B cell (primary cell): ENCODE measurements around the gene CDCA8. TPM values are rescaled to one million over a fixed set of nuclear protein-coding genes. Genes with fewer than 3 reads are reported as not detected.

ENCODE experiments used
- ATAC-seq: fragments of 200-7000 bp; cut with Tn5 transposase; one replicate; pipeline ENCODE4 v1.10.0; 2021; ENCODE audit warnings: low read depth, mild to moderate bottlenecking, moderate number of reproducible peaks, moderate library complexity
- CTCF ChIA-PET: fragments of 350-600 bp; sonication (Branson Sonifier 250); formaldehyde crosslinking; loops from one replicate; lab custom pipeline; 2021; ENCODE audit warnings: antibody characterized with exemption, inconsistent platforms; lab: Charles Lee
- POLR2A ChIA-PET: fragments of 350-600 bp; sonication (Branson Sonifier 250); formaldehyde crosslinking; loops from one replicate; lab custom pipeline; 2021; ENCODE audit warnings: antibody characterized with exemption; lab: Charles Lee
- DNase-seq: peaks from one replicate; pipeline ENCODE4 v3.0.0; 2013
- H2AFZ ChIP-seq: 2 replicates; pipeline ENCODE4 v1.6.1; 2012; ENCODE audit warnings: mild to moderate bottlenecking, low read depth, low read length; ENCODE audit not compliant: insufficient read depth, poor library complexity, severe bottlenecking
- H3K27ac ChIP-seq, 2 donors: 1 replicate in 1 of 2; 2 replicates in 1 of 2; pipeline ENCODE4 v1.5.1; 2012 to 2013; ENCODE audit warnings: low read length in 2 of 2, mild to moderate bottlenecking in 2 of 2, moderate library complexity in 1 of 2
- H3K27me3 ChIP-seq, 4 experiments: fragments of 200-600 bp in 1 of 4; sonication (generic) in 1 of 4; replicated peaks in 1 of 4; 1 replicate in 2 of 4; 2 replicates in 2 of 4; pipeline versions ENCODE4 v1.6.1 to v1.7.0; 2013 to 2016; ENCODE audit warnings: low read length in 3 of 4, mild to moderate bottlenecking in 2 of 4, mixed read lengths in 1 of 4, moderate library complexity in 1 of 4; ENCODE audit not compliant: insufficient read depth in 4 of 4, control insufficient read depth in 3 of 4; ENCODE audit errors: control extremely low read depth in 1 of 4
- H3K36me3 ChIP-seq, 2 experiments: replicated peaks in 1 of 2; 1 replicate in 1 of 2; 2 replicates in 1 of 2; pipeline versions ENCODE4 v1.6.1 to v1.7.1; 2013; ENCODE audit warnings: low read length in 1 of 2; ENCODE audit not compliant: insufficient read depth in 2 of 2, control insufficient read depth in 1 of 2; ENCODE audit errors: control extremely low read depth in 1 of 2, extremely low read depth in 1 of 2
- H3K4me1 ChIP-seq, 2 donors: fragments of 200-600 bp in 1 of 2; sonication (generic) in 1 of 2; 1 replicate in 1 of 2; 2 replicates in 1 of 2; pipeline versions ENCODE4 v1.5.1 to v1.6.1; 2013 to 2017; ENCODE audit warnings: low read length in 2 of 2; ENCODE audit not compliant: control insufficient read depth in 2 of 2, insufficient read depth in 2 of 2
- H3K4me2 ChIP-seq: replicated peaks from 2 replicates; pipeline ENCODE3; 2012; ENCODE audit warnings: mild to moderate bottlenecking, low read depth, low read length; ENCODE audit not compliant: poor library complexity, severe bottlenecking
- H3K4me3 ChIP-seq, 5 experiments: fragments of 200-600 bp in 1 of 5; sonication (generic) in 1 of 5; 1 replicate in 3 of 5; 2 replicates in 2 of 5; pipeline versions ENCODE4 v1.5.1 to v1.7.0; 2011 to 2016; ENCODE audit warnings: low read length in 4 of 5, mild to moderate bottlenecking in 4 of 5, low read depth in 2 of 5, control low read depth in 1 of 5, moderate library complexity in 1 of 5; ENCODE audit not compliant: insufficient read depth in 1 of 5; ENCODE audit errors: control extremely low read depth in 1 of 5, extremely low read depth in 1 of 5
- H3K79me2 ChIP-seq: fragments of 200-600 bp; sonication (generic); one replicate; pipeline ENCODE4 v1.6.0; 2016; ENCODE audit warnings: low read length; ENCODE audit not compliant: control insufficient read depth, insufficient read depth
- H3K9ac ChIP-seq: fragments of 200-600 bp; sonication (generic); 2 replicates; pipeline ENCODE4 v1.6.1; 2017; ENCODE audit warnings: mild to moderate bottlenecking, low read length, moderate library complexity
- H3K9me3 ChIP-seq, 3 donors: one replicate each; pipeline versions ENCODE4 v1.6.1 to v1.7.1; 2013; ENCODE audit warnings: low read length in 2 of 3; ENCODE audit not compliant: control insufficient read depth in 2 of 3, insufficient read depth in 1 of 3; ENCODE audit errors: control extremely low read depth in 1 of 3
- H4K20me1 ChIP-seq: 2 replicates; pipeline ENCODE4 v1.6.0; 2012; ENCODE audit warnings: mild to moderate bottlenecking, low read length; ENCODE audit not compliant: insufficient read depth, control insufficient read depth, poor library complexity, severe bottlenecking
- H3K27ac Mint-ChIP-seq: one replicate; pipeline ENCODE4 v1.8.0; 2021; ENCODE audit warnings: mixed read lengths
- H3K27me3 Mint-ChIP-seq: one replicate; pipeline ENCODE4 v1.8.0; 2021; ENCODE audit warnings: mixed read lengths
- H3K4me1 Mint-ChIP-seq: one replicate; pipeline ENCODE4 v1.8.0; 2021; ENCODE audit warnings: mixed read lengths
- H3K4me3 Mint-ChIP-seq: one replicate; pipeline ENCODE4 v1.8.0; 2021; ENCODE audit warnings: mixed read lengths
- H3K9me3 Mint-ChIP-seq: one replicate; pipeline ENCODE4 v1.8.0; 2022; ENCODE audit warnings: mixed read lengths; ENCODE audit not compliant: insufficient read depth
- CTCF ChIP-seq: fragments of 200-600 bp; IDR thresholded peaks from one replicate; pipeline ENCODE4 v1.8.0; 2022; ENCODE audit warnings: antibody characterized with exemption, mild to moderate bottlenecking
- WGBS: methylation state at CpG from one replicate; pipeline ENCODE4 v1.1.5; 2013; ENCODE audit warnings: missing lambda C conversion rate; ENCODE audit not compliant: insufficient coverage; 5-methylcytosine and 5-hydroxymethylcytosine counted together
- intact Hi-C: fragments of 100-400 bp; cut with micrococcal nuclease; formaldehyde crosslinking; loops from one replicate; pipeline ENCODE4 v1.10.0; 2022
- polyA plus RNA-seq: library from polyadenylated mRNA; depleted of rRNA; stranded (reverse); fragments of >200 nt; gene quantifications from 2 replicates; pipeline ENCODE4 v1.2.3, GENCODE V29; 2012
- total RNA-seq, 2 donors: library from RNA; stranded (reverse); fragments of 120-200 nt in 1 of 2; gene quantifications; 1 replicate in 1 of 2; 2 replicates in 1 of 2; pipeline versions ENCODE4 v1.2.3 to v1.2.4, GENCODE V29; 2013 to 2022

CDCA8 gene
- total and polyA plus RNA-seq, 2 donors (not counting 1 experiment from before 2014, with no cell fraction given): 1.3 to 1.6 TPM

- H3K4me3 Mint-ChIP-seq: no peak overlapping the region
- H3K36me3 ChIP-seq: no peaks in the 10 kb centered on the region
- ATAC-seq: no peak
Observed at GRCh38 chr1:37662031-37662755, 30.1 kb upstream of the CDCA8 start.

More at GRCh38 chr1:37662031-37662755, 30.1 kb upstream of the CDCA8 start:
- ChIA-PET CTCF (interaction anchor here (1.0 kb wide), 1 partner anchor 20 kb away, joined by 3 read pairs; no protein-coding TSS in a partner anchor), POLR2A (no interaction called here)
- no peak for DNase-seq
- no peaks in the 10 kb centered on the region for H3K79me2 ChIP-seq
- no peak overlapping the region for H2AFZ ChIP-seq
- no peak for TF ChIP-seq CTCF
- H3K27ac ChIP-seq: no peak overlapping the region
- H3K9ac ChIP-seq: no peak overlapping the region
- no peaks in the 10 kb centered on the region for H3K4me1 Mint-ChIP-seq
- no peak overlapping the region for H3K4me3 ChIP-seq
- intact Hi-C loops: no loop called here
- WGBS: 86% methylated on average over 5 of the region's 11 CpGs
- H3K9me3 ChIP-seq: no peaks in the 10 kb centered on the region
- no peak overlapping the region for H3K4me2 ChIP-seq
- no peaks in the 10 kb centered on the region for H3K4me1 ChIP-seq
- no peak overlapping the region for H3K27ac Mint-ChIP-seq
- no peaks in the 10 kb centered on the region for H3K9me3 Mint-ChIP-seq
- H4K20me1 ChIP-seq: no peaks in the 10 kb centered on the region
- peaks cover 8% of the 10 kb centered on the region for H3K27me3 Mint-ChIP-seq
- peaks cover 0 to 7% (median 0%) of the 10 kb centered on the region in 4 experiments for H3K27me3 ChIP-seq
